ENCODE data around the gene APOBEC3F.

DNA sequence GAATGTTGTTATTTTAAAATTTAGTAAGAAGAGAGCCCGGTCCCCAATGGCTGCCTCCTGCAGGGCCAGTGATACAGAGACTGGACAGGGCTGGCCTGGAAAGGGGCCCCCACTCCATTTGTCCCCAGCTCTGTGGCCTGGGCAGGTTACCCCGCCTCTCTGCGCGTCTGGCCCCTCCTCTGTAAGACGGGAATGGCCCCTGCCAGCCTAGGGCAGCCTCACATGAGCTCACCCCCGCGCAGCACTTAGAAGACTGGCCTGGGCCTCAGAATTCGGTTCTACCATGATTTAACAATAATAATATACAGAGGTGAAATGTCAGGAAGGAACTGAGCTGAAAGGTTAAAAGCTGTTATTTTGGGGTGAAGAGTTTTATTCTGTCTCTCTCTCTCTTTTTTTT is 37.7 kb downstream of the APOBEC3F start:
- TF ChIP-seq YY1 (IDR thresholded peaks at IDR 0.05; ENCODE audit: insufficient read depth, insufficient read length) (no peak), ZNF274 (IDR thresholded peaks at IDR 0.05; ENCODE audit: low read depth, low read length) (no peak)

Measured in NT2/D1 (cell line).